ENCODE data around the gene RIMBP2.

The RIMBP2 gene

GRCh38 chr12:130641533-130642184 lies 74.4 kb downstream of the RIMBP2 start:
- no peak overlapping the region for H2AFZ ChIP-seq (ENCODE audit: low read depth, low read length)
- ATAC-seq (ENCODE audit: insufficient read depth, low read depth) = no peak
- H3K27ac ChIP-seq (ENCODE audit: low read length) = no peak overlapping the region
- no peaks in the 10 kb centered on the region for H4K20me1 ChIP-seq (ENCODE audit: insufficient read depth, low read length)
- no peak overlapping the region for H3K9ac ChIP-seq (ENCODE audit: low read depth, low read length)
- no peak overlapping the region for H3K4me2 ChIP-seq (ENCODE audit: insufficient read depth, low read length)
- no peaks in the 10 kb centered on the region for H3K36me3 ChIP-seq (ENCODE audit: insufficient read depth, low read length)
- TF ChIP-seq, protein P1, sequence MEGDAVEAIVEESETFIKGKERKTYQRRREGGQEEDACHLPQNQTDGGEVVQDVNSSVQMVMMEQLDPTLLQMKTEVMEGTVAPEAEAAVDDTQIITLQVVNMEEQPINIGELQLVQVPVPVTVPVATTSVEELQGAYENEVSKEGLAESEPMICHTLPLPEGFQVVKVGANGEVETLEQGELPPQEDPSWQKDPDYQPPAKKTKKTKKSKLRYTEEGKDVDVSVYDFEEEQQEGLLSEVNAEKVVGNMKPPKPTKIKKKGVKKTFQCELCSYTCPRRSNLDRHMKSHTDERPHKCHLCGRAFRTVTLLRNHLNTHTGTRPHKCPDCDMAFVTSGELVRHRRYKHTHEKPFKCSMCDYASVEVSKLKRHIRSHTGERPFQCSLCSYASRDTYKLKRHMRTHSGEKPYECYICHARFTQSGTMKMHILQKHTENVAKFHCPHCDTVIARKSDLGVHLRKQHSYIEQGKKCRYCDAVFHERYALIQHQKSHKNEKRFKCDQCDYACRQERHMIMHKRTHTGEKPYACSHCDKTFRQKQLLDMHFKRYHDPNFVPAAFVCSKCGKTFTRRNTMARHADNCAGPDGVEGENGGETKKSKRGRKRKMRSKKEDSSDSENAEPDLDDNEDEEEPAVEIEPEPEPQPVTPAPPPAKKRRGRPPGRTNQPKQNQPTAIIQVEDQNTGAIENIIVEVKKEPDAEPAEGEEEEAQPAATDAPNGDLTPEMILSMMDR (IDR thresholded peaks at IDR 0.05; ENCODE audit: borderline replicate concordance, extremely low read depth, low read length, poor library complexity, severe bottlenecking) = no peak
- no peak for TF ChIP-seq EZH2 (IDR thresholded peaks at IDR 0.05; ENCODE audit: borderline replicate concordance, low read depth, low read length, severe bottlenecking)
- no peaks in the 10 kb centered on the region for H3K4me1 ChIP-seq (ENCODE audit: insufficient read depth, low read length)
- H3K9me3 ChIP-seq (ENCODE audit: insufficient read depth, low read length, severe bottlenecking) = peaks cover 4% of the 10 kb centered on the region
- H3K79me2 ChIP-seq (ENCODE audit: insufficient read depth, low read length) = no peaks in the 10 kb centered on the region
- H3K4me3 ChIP-seq (ENCODE audit: low read depth in 1 of 2, low read length in 2 of 2) = no peak overlapping the region
- DNase-seq = no peak
- H3K27me3 ChIP-seq (ENCODE audit: insufficient read depth, low read length, poor library complexity) = no peaks in the 10 kb centered on the region

- no peaks in the 10 kb centered on the region for H3K36me3 ChIP-seq (ENCODE audit: insufficient read depth, low read length)
- H3K4me1 ChIP-seq (ENCODE audit: insufficient read depth, low read length) = no peaks in the 10 kb centered on the region
- TF ChIP-seq, protein P1 (IDR thresholded peaks at IDR 0.05; ENCODE audit: borderline replicate concordance, extremely low read depth, low read length, poor library complexity, severe bottlenecking) = no peak
- no peak for TF ChIP-seq EZH2 (IDR thresholded peaks at IDR 0.05; ENCODE audit: borderline replicate concordance, low read depth, low read length, severe bottlenecking)
- no peaks in the 10 kb centered on the region for H3K27me3 ChIP-seq (ENCODE audit: insufficient read depth, low read length, poor library complexity)
- ATAC-seq (ENCODE audit: insufficient read depth, low read depth) (no peak), DNase-seq (no peak)
- no peaks in the 10 kb centered on the region for H4K20me1 ChIP-seq (ENCODE audit: insufficient read depth, low read length)
- H3K79me2 ChIP-seq (ENCODE audit: insufficient read depth, low read length) = no peaks in the 10 kb centered on the region
- H3K4me3 ChIP-seq (ENCODE audit: low read depth in 1 of 2, low read length in 2 of 2) = no peak overlapping the region
- no peak overlapping the region for H3K9ac ChIP-seq (ENCODE audit: low read depth, low read length)
- no peak overlapping the region for H2AFZ ChIP-seq (ENCODE audit: low read depth, low read length)
- H3K9me3 ChIP-seq (ENCODE audit: insufficient read depth, low read length, severe bottlenecking) = no peaks in the 10 kb centered on the region
- H3K27ac ChIP-seq (ENCODE audit: low read length) = no peak overlapping the region
- H3K4me2 ChIP-seq (ENCODE audit: insufficient read depth, low read length) = no peak overlapping the region
Measured at GRCh38 chr12:130640901-130641300, 75.2 kb downstream of the RIMBP2 start.

- Histone ChIP-seq H3K9me3 (ENCODE audit: insufficient read depth, low read length, severe bottlenecking) (no peaks in the 10 kb centered on the region), H3K4me3 (ENCODE audit: low read depth in 1 of 2, low read length in 2 of 2) (no peak overlapping the region), H3K9ac (ENCODE audit: low read depth, low read length) (no peak overlapping the region), H2AFZ (ENCODE audit: low read depth, low read length) (no peak overlapping the region), H3K79me2 (ENCODE audit: insufficient read depth, low read length) (no peaks in the 10 kb centered on the region), H3K4me2 (ENCODE audit: insufficient read depth, low read length) (no peak overlapping the region), H3K27ac (ENCODE audit: low read length) (no peak overlapping the region), H3K36me3 (ENCODE audit: insufficient read depth, low read length) (no peaks in the 10 kb centered on the region), H4K20me1 (ENCODE audit: insufficient read depth, low read length) (no peaks in the 10 kb centered on the region), H3K27me3 (ENCODE audit: insufficient read depth, low read length, poor library complexity) (no peaks in the 10 kb centered on the region), H3K4me1 (ENCODE audit: insufficient read depth, low read length) (no peaks in the 10 kb centered on the region)
- TF ChIP-seq, protein P1 (IDR thresholded peaks at IDR 0.05; ENCODE audit: borderline replicate concordance, extremely low read depth, low read length, poor library complexity, severe bottlenecking) = no peak
- no peak for TF ChIP-seq EZH2 (IDR thresholded peaks at IDR 0.05; ENCODE audit: borderline replicate concordance, low read depth, low read length, severe bottlenecking)
- DNase-seq = no peak
- no peak for ATAC-seq (ENCODE audit: insufficient read depth, low read depth)
Measured at GRCh38 chr12:130640496-130640895, 75.6 kb downstream of the RIMBP2 start.
